SK-N-MC (cell line): ENCODE results near the gene CALN1.

Experiments
- EZH2 ChIP-seq: fragments of 200-600 bp; sonication (generic); IDR thresholded peaks from one replicate; pipeline ENCODE4 v1.6.1; 2017; ENCODE audit warnings: antibody characterized with exemption
- POLR2AphosphoS5 ChIP-seq: IDR thresholded peaks from 2 replicates; pipeline ENCODE4 v1.6.1; 2012; ENCODE audit warnings: mild to moderate bottlenecking, low read depth, low read length, borderline replicate concordance

GRCh38 chr7:72438491-72438890 is 26.4 kb upstream of the CALN1 start:
- no peak for TF ChIP-seq POLR2AphosphoS5
- no peak for TF ChIP-seq EZH2
